Pancreas (tissue), 10 donors: ENCODE results near the gene ARL6. TPM values are rescaled to one million over a fixed set of nuclear protein-coding genes. Genes with fewer than 3 reads are reported as not detected.

Source experiments
- ATAC-seq, 4 donors: fragments of 200-7000 bp; cut with Tn5 transposase; one replicate each; pipeline versions ENCODE4 v1.8.0 to v1.9.1; 2020; ENCODE audit warnings: mild to moderate bottlenecking in 4 of 4, moderate library complexity in 4 of 4
- DNase-seq, 6 donors: peaks; one replicate each; pipeline ENCODE4 v3.0.0-alpha.2; 2020
- FAIRE-seq: peaks from 2 replicates; lab custom pipeline; 2012; peaks lifted over from hg19 to GRCh38; lab: Jason Lieb, UNC
- H3K27ac ChIP-seq, 4 donors: fragments of 200-600 bp; sonication (generic); 1 replicate in 3 of 4; 2 replicates in 1 of 4; pipeline versions ENCODE4 v1.5.0 to v1.8.0; 2020
- H3K27me3 ChIP-seq, 4 donors: fragments of 200-600 bp; one replicate each; pipeline ENCODE4 v1.8.0; 2021
- H3K36me3 ChIP-seq, 3 donors: fragments of 200-600 bp; sonication (generic) in 1 of 3; one replicate each; pipeline versions ENCODE4 v1.5.0 to v1.8.0; 2020 to 2021
- H3K4me1 ChIP-seq, 3 donors: fragments of 200-600 bp; one replicate each; pipeline ENCODE4 v1.8.0; 2021
- H3K4me3 ChIP-seq, 4 donors: fragments of 200-600 bp; sonication (generic) in 2 of 4; one replicate each; pipeline versions ENCODE4 v1.5.0 to v1.8.0; 2020 to 2021
- H3K9me3 ChIP-seq, 4 donors: fragments of 200-600 bp; one replicate each; pipeline ENCODE4 v1.8.0; 2021
- CTCF ChIP-seq, 4 donors: fragments of 200-600 bp; sonication (generic) in 3 of 4; IDR thresholded peaks; one replicate each; pipeline versions ENCODE4 v1.5.0 to v1.8.0; 2021; ENCODE audit warnings: antibody characterized with exemption in 4 of 4
- WGBS, 2 donors: extraction: QIAGEN DNeasy Blood & Tissue Kit; methylation state at CpG; one replicate each; pipeline ENCODE4 v1.1.7; 2013; 5-methylcytosine and 5-hydroxymethylcytosine counted together
- intact Hi-C, 3 donors: fragments of 100-400 bp; cut with DNase I; formaldehyde crosslinking; loops; one replicate each; pipeline versions ENCODE4 v1.11.1 to v1.14.2; 2022
- polyA plus RNA-seq, 2 donors: library from polyadenylated mRNA; stranded (reverse); fragments of 200-250 nt; gene quantifications; one replicate each; pipeline ENCODE4 v1.2.3, GENCODE V29; 2013
- total RNA-seq, 6 donors: library from RNA; stranded (reverse); fragmentation: NEBNext Ultra II Directional in 4 of 6; extraction: Animal tissue kit (Norgen Biotek cat#: 25700) in 4 of 6; gene quantifications; one replicate each; pipeline versions ENCODE4 v1.2.1 to v1.2.4, GENCODE V29; 2021 to 2023
- donor health status: healthy with polysubstance abuse.
- donor health status: DM: no; HTN: no; CAD: no; lungs with moderate emphysema.
- donor health status: DM: no; HTN: no; CAD: no.
- donor health status: control.
- donor health status: control.
- donor health status: Bipolar disorder and iron deficiency.
- donor health status: DM: yes; HTN: yes; CAD: no.
- donor health status: DM: no; HTN: no; CAD: no.
- donor health status: DM: no; HTN: no; CAD: no.
- donor health status: DM: yes; HTN: yes; CAD: no.

Gene ARL6
- total and polyA plus RNA-seq, 8 donors, result 1.5 to 6.7 (median 2.8) TPM

- Histone ChIP-seq H3K9me3 (no peaks in the 10 kb centered on the region), H3K4me1 (no peaks in the 10 kb centered on the region), H3K27me3 (no peaks in the 10 kb centered on the region), H3K27ac (no peak overlapping the region), H3K4me3 (no peak overlapping the region), H3K36me3 (no peaks in the 10 kb centered on the region)
- FAIRE-seq (no peak), DNase-seq (no peak), ATAC-seq (no peak)
- WGBS, 2 donors, result 49% methylated on average over 3 of the region's 3 CpGs
- no peak for TF ChIP-seq CTCF (IDR thresholded peaks at IDR 0.05)
- intact Hi-C loops, result no loop called here
Measured at GRCh38 chr3:97736928-97737327, 27.6 kb upstream of the ARL6 start.

GRCh38 chr3:97738761-97739160, 25.8 kb upstream of the ARL6 start:
- no peak for TF ChIP-seq CTCF (IDR thresholded peaks at IDR 0.05)
- H3K27me3 ChIP-seq, result no peaks in the 10 kb centered on the region
- no peaks in the 10 kb centered on the region for H3K4me1 ChIP-seq
- ATAC-seq (no peak), DNase-seq (no peak), FAIRE-seq (no peak)
- WGBS, 2 donors, result 44 to 48% methylated on average over 1 of the region's 1 CpG
- no peaks in the 10 kb centered on the region for H3K9me3 ChIP-seq
- H3K4me3 ChIP-seq, result no peak overlapping the region
- no peak overlapping the region for H3K27ac ChIP-seq
- intact Hi-C loops, result no loop called here
- no peaks in the 10 kb centered on the region for H3K36me3 ChIP-seq

- DNase-seq (no peak), ATAC-seq (no peak), FAIRE-seq (no peak)
- intact Hi-C loops, result no loop called here
- Histone ChIP-seq H3K4me3 (no peak overlapping the region), H3K27ac (no peak overlapping the region), H3K9me3 (no peaks in the 10 kb centered on the region), H3K36me3 (no peaks in the 10 kb centered on the region), H3K27me3 (no peaks in the 10 kb centered on the region), H3K4me1 (no peaks in the 10 kb centered on the region)
- no peak for TF ChIP-seq CTCF (IDR thresholded peaks at IDR 0.05)
- WGBS, 2 donors, result 71 to 86% methylated on average over 3 of the region's 3 CpGs
Measured at GRCh38 chr3:97742036-97742435, 22.5 kb upstream of the ARL6 start.

GRCh38 chr3:97744289-97744688, 20.3 kb upstream of the ARL6 start:
- no peak for TF ChIP-seq CTCF (IDR thresholded peaks at IDR 0.05)
- intact Hi-C loops, result no loop called here
- H3K4me1 ChIP-seq, result no peaks in the 10 kb centered on the region
- H3K27me3 ChIP-seq, result no peaks in the 10 kb centered on the region
- no peak overlapping the region for H3K27ac ChIP-seq
- DNase-seq (no peak), ATAC-seq (no peak), FAIRE-seq (no peak)
- no peak overlapping the region for H3K4me3 ChIP-seq
- 34 to 36% methylated on average over 3 of the region's 3 CpGs for WGBS, 2 donors
- H3K36me3 ChIP-seq, result no peaks in the 10 kb centered on the region
- no peaks in the 10 kb centered on the region for H3K9me3 ChIP-seq

- Histone ChIP-seq H3K27me3 (no peaks in the 10 kb centered on the region), H3K9me3 (no peaks in the 10 kb centered on the region), H3K4me1 (peaks cover 9 to 27% (median 13%) of the 10 kb centered on the region in 3 donors), H3K4me3 (peak overlapping the region; percentile 59 to 81 (median 68)), H3K27ac (peak overlapping the region; percentile 29 to 74 (median 54)), H3K36me3 (no peaks in the 10 kb centered on the region)
- WGBS, 2 donors, result 15 to 16% methylated on average over 22 of the region's 22 CpGs
- intact Hi-C loops, result no loop called here
- no peak for DNase-seq
- FAIRE-seq, result no peak
- no peak for TF ChIP-seq CTCF (IDR thresholded peaks at IDR 0.05)
- ATAC-seq, result peak; percentile 59 to 75 (median 64)
Measured at GRCh38 chr3:97763586-97764406, 762 bp upstream of the ARL6 start.
